Loucy (cell line): ENCODE data around the gene ACOXL.

Experiments used
- CTCF ChIP-seq: fragments of 200-600 bp; sonication (generic); conservative IDR thresholded peaks from 2 replicates; pipeline ENCODE4 v1.5.1; 2014; ENCODE audit warnings: mild to moderate bottlenecking, antibody characterized with exemption, low read length
- EZH2phosphoT487 ChIP-seq: fragments of 200-600 bp; IDR thresholded peaks from 2 replicates; pipeline ENCODE4 v1.6.1; 2018; ENCODE audit warnings: antibody characterized with exemption, mild to moderate bottlenecking, moderate library complexity, borderline replicate concordance

- TF ChIP-seq CTCF (no peak), EZH2phosphoT487 (no peak)
These were observed 318.5 kb downstream of the ACOXL start for GRCh38 chr2:111050701-111051376.
